Gastrocnemius medialis (tissue), 4 donors: ENCODE results near the gene PNPLA3. TPM values are rescaled to one million over a fixed set of nuclear protein-coding genes. Genes with fewer than 3 reads are reported as not detected.

ENCODE experiments used
- ATAC-seq, 2 donors: fragments of 150-250 bp; one replicate each; pipeline ENCODE4 v1.9.1; 2016
- DNase-seq, 2 donors: peaks; one replicate each; pipeline ENCODE4 v3.0.0-alpha.2; 2019
- H3K27ac ChIP-seq, 4 donors: fragments of 200-600 bp; sonication (generic); 1 replicate in 1 of 4; 2 replicates in 3 of 4; pipeline ENCODE4 v1.5.1; 2016 to 2018; ENCODE audit warnings: mild to moderate bottlenecking in 2 of 4, moderate library complexity in 1 of 4
- H3K27me3 ChIP-seq, 3 donors: fragments of 200-600 bp; sonication (generic) in 2 of 3; 1 replicate in 1 of 3; 2 replicates in 2 of 3; pipeline versions ENCODE4 v1.5.1 to v1.6.0; 2016 to 2019; ENCODE audit warnings: mild to moderate bottlenecking in 1 of 3, moderate library complexity in 1 of 3
- H3K36me3 ChIP-seq, 2 donors: fragments of 200-600 bp; sonication (generic) in 1 of 2; one replicate each; pipeline ENCODE4 v1.5.1; 2017 to 2018
- H3K4me1 ChIP-seq, 2 donors: fragments of 200-600 bp; sonication (generic) in 1 of 2; one replicate each; pipeline ENCODE4 v1.5.1; 2016 to 2017; ENCODE audit warnings: mild to moderate bottlenecking in 2 of 2
- H3K4me3 ChIP-seq, 4 donors: fragments of 200-600 bp; sonication (generic) in 3 of 4; 1 replicate in 1 of 4; 2 replicates in 3 of 4; pipeline ENCODE4 v1.5.1; 2016 to 2019; ENCODE audit warnings: mild to moderate bottlenecking in 2 of 4
- H3K9me3 ChIP-seq, 3 donors: fragments of 200-600 bp; sonication (generic) in 2 of 3; 1 replicate in 1 of 3; 2 replicates in 2 of 3; pipeline ENCODE4 v1.5.1; 2016 to 2019
- POLR2A ChIP-seq, 2 donors: fragments of 450-650 bp; IDR thresholded peaks; one replicate each; pipeline ENCODE4 v1.6.1; 2017; ENCODE audit warnings: antibody characterized with exemption in 2 of 2, mild to moderate bottlenecking in 2 of 2, moderate library complexity in 2 of 2
- in situ Hi-C, 4 donors: fragments of 200-750 bp; cut with MboI; loops; one replicate each; pipeline versions ENCODE4 v1.15.0 to v1.8.0; 2017; ENCODE audit warnings: low sequenced_read_pairs in 4 of 4
- intact Hi-C: fragments of 100-400 bp; cut with DNase I; formaldehyde crosslinking; loops from one replicate; pipeline ENCODE4 v1.15.1; 2023; ENCODE audit warnings: low total_unique reads
- total RNA-seq, 4 donors: library from RNA; depleted of rRNA; stranded (reverse); fragments of >200 nt; gene quantifications; one replicate each; pipeline versions ENCODE4 v1.1.0 to v1.2.3, GENCODE V29; 2016
- TF ChIP-seq, protein P1 (sequence below), 5 experiments: fragments of 450-650 bp in 3 of 5; fragments of 200-600 bp in 2 of 5; sonication (generic) in 2 of 5; IDR thresholded peaks in 4 of 5; conservative IDR thresholded peaks in 1 of 5; 1 replicate in 4 of 5; 2 replicates in 1 of 5; pipeline ENCODE4 v1.5.1; 2016 to 2019; ENCODE audit warnings: antibody characterized with exemption in 5 of 5, mild to moderate bottlenecking in 3 of 5, moderate library complexity in 3 of 5

The PNPLA3 gene
- total RNA-seq, 4 donors from 2014 or later = 0.58 to 2.3 (median 1.4) TPM; not detected in 1

GRCh38 chr22:43978558-43978957, 55.0 kb downstream of the PNPLA3 start:
- H3K4me1 ChIP-seq = no peaks in the 10 kb centered on the region
- in situ Hi-C loops (loop anchor here in 1 of 4 donors (25.0 kb wide), 1 partner anchor 659 kb away; no protein-coding TSS in a partner anchor), intact Hi-C loops (no loop called here)
- H3K27me3 ChIP-seq = no peaks in the 10 kb centered on the region
- H3K9me3 ChIP-seq = no peaks in the 10 kb centered on the region
- ATAC-seq = no peak
- no peak overlapping the region for H3K27ac ChIP-seq
- TF ChIP-seq, protein P1, sequence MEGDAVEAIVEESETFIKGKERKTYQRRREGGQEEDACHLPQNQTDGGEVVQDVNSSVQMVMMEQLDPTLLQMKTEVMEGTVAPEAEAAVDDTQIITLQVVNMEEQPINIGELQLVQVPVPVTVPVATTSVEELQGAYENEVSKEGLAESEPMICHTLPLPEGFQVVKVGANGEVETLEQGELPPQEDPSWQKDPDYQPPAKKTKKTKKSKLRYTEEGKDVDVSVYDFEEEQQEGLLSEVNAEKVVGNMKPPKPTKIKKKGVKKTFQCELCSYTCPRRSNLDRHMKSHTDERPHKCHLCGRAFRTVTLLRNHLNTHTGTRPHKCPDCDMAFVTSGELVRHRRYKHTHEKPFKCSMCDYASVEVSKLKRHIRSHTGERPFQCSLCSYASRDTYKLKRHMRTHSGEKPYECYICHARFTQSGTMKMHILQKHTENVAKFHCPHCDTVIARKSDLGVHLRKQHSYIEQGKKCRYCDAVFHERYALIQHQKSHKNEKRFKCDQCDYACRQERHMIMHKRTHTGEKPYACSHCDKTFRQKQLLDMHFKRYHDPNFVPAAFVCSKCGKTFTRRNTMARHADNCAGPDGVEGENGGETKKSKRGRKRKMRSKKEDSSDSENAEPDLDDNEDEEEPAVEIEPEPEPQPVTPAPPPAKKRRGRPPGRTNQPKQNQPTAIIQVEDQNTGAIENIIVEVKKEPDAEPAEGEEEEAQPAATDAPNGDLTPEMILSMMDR (IDR thresholded peaks at IDR 0.05 in 4 of 5, conservative IDR thresholded peaks at IDR 0.05 in 1 of 5) = no peak
- TF ChIP-seq POLR2A (IDR thresholded peaks at IDR 0.05) = no peak
- H3K36me3 ChIP-seq = peaks cover 3 to 96% of the 10 kb centered on the region in 2 donors
- DNase-seq = no peak
- no peak overlapping the region for H3K4me3 ChIP-seq

DNA sequence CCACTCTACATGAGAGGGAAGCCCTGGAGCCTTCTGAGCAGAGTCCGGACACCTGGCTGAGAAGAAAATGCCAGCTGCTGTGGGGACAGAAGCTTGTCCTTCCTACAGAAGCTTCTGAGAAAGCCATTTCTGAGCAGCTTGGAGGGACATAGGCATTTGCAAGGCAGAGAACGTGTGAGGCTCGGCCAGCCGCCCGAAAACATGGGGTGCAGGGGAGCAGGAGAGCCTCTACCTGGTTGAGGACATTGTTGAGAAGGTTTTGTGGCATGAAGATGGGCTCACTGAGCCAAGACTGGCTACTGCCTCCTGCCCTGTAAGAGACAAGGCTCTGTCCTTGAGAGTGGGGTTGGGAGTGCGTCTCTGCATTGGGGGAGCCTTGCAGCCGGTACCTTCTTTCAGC, 57.0 kb downstream of the PNPLA3 start:
- H3K36me3 ChIP-seq = peaks cover 3 to 96% of the 10 kb centered on the region in 2 donors
- H3K27ac ChIP-seq = no peak overlapping the region
- intact Hi-C loops (no loop called here), in situ Hi-C loops (loop anchor here in 1 of 4 donors (25.0 kb wide), 1 partner anchor 657 kb away; no protein-coding TSS in a partner anchor)
- H3K4me1 ChIP-seq = no peaks in the 10 kb centered on the region
- ATAC-seq (no peak), DNase-seq (no peak)
- H3K27me3 ChIP-seq = no peaks in the 10 kb centered on the region
- no peak for TF ChIP-seq POLR2A (IDR thresholded peaks at IDR 0.05)
- TF ChIP-seq, protein P1 (IDR thresholded peaks at IDR 0.05 in 4 of 5, conservative IDR thresholded peaks at IDR 0.05 in 1 of 5) = no peak
- H3K9me3 ChIP-seq = no peaks in the 10 kb centered on the region
- no peak overlapping the region for H3K4me3 ChIP-seq

- TF ChIP-seq, protein P1 (IDR thresholded peaks at IDR 0.05 in 4 of 5, conservative IDR thresholded peaks at IDR 0.05 in 1 of 5) = no peak
- TF ChIP-seq POLR2A (IDR thresholded peaks at IDR 0.05) = no peak
- in situ Hi-C loops (loop anchor here in 1 of 4 donors (25.0 kb wide), 1 partner anchor 656 kb away; no protein-coding TSS in a partner anchor), intact Hi-C loops (no loop called here)
- H3K9me3 ChIP-seq = no peaks in the 10 kb centered on the region
- peaks cover 3 to 93% of the 10 kb centered on the region in 2 donors for H3K36me3 ChIP-seq
- H3K27ac ChIP-seq = no peak overlapping the region
- DNase-seq (no peak), ATAC-seq (no peak)
- no peaks in the 10 kb centered on the region for H3K4me1 ChIP-seq
- H3K27me3 ChIP-seq = no peaks in the 10 kb centered on the region
- H3K4me3 ChIP-seq = no peak overlapping the region
Observed at GRCh38 chr22:43980996-43981395, 57.4 kb downstream of the PNPLA3 start.

- Histone ChIP-seq H3K4me3 (no peak overlapping the region), H3K27ac (peak overlapping the region in 1 of 4 donors; percentile 81), H3K36me3 (peaks cover 0 to 81% of the 10 kb centered on the region in 2 donors), H3K4me1 (peaks cover 12 to 16% of the 10 kb centered on the region in 2 donors), H3K9me3 (no peaks in the 10 kb centered on the region), H3K27me3 (no peaks in the 10 kb centered on the region)
- DNase-seq (no peak), ATAC-seq (no peak)
- TF ChIP-seq POLR2A (IDR thresholded peaks at IDR 0.05) = no peak
- TF ChIP-seq, protein P1 (IDR thresholded peaks at IDR 0.05 in 4 of 5, conservative IDR thresholded peaks at IDR 0.05 in 1 of 5) = no peak
- in situ Hi-C loops (loop anchor here in 1 of 4 donors (25.0 kb wide), 1 partner anchor 653 kb away; no protein-coding TSS in a partner anchor), intact Hi-C loops (no loop called here)
Observed at GRCh38 chr22:43983808-43984207, 60.2 kb downstream of the PNPLA3 start.
